CD14-positive monocyte (primary cell): ENCODE results near the gene SNHG17. TPM values are rescaled to one million over a fixed set of nuclear protein-coding genes. Genes with fewer than 3 reads are reported as not detected.

Source experiments
- DNase-seq, 3 donors: peaks; one replicate each; pipeline ENCODE4 v3.0.0-alpha.2; 2011 to 2022
- H2AFZ ChIP-seq: 2 replicates; pipeline ENCODE4 v1.6.0; 2012; ENCODE audit warnings: mild to moderate bottlenecking, low read depth, low read length, inconsistent platforms; ENCODE audit not compliant: insufficient read depth, poor library complexity, severe bottlenecking
- H3K27ac ChIP-seq, 2 donors: 1 replicate in 1 of 2; 2 replicates in 1 of 2; pipeline ENCODE4 v1.5.1; 2012 to 2013; ENCODE audit warnings: low read length in 2 of 2, control low read depth in 1 of 2, inconsistent platforms in 1 of 2, low read depth in 1 of 2, mild to moderate bottlenecking in 1 of 2
- H3K27me3 ChIP-seq, 2 donors: one replicate each; pipeline versions ENCODE4 v1.6.0 to v1.6.1; 2011 to 2013; ENCODE audit warnings: low read length in 2 of 2; ENCODE audit not compliant: control insufficient read depth in 2 of 2, insufficient read depth in 2 of 2
- H3K36me3 ChIP-seq, 2 donors: replicated peaks in 1 of 2; 1 replicate in 1 of 2; 2 replicates in 1 of 2; pipeline versions ENCODE4 v1.5.1 to v1.6.1; 2012 to 2013; ENCODE audit warnings: low read length in 2 of 2, control low read depth in 1 of 2, inconsistent platforms in 1 of 2, mild to moderate bottlenecking in 1 of 2; ENCODE audit not compliant: insufficient read depth in 2 of 2, control insufficient read depth in 1 of 2
- H3K4me1 ChIP-seq, 2 donors: 1 replicate in 1 of 2; 2 replicates in 1 of 2; pipeline versions ENCODE4 v1.5.1 to v1.6.1; 2012 to 2013; ENCODE audit warnings: low read length in 2 of 2, control low read depth in 1 of 2, inconsistent platforms in 1 of 2, mild to moderate bottlenecking in 1 of 2, moderate library complexity in 1 of 2; ENCODE audit not compliant: insufficient read depth in 2 of 2, control insufficient read depth in 1 of 2
- H3K4me2 ChIP-seq: replicated peaks from 2 replicates; pipeline ENCODE3; 2012; ENCODE audit warnings: low read length, moderate library complexity, mild to moderate bottlenecking; ENCODE audit not compliant: poor library complexity, severe bottlenecking; ENCODE audit errors: extremely low read depth
- H3K4me3 ChIP-seq, 3 experiments: fragments of 200-600 bp in 1 of 3; sonication (generic) in 1 of 3; replicated peaks in 1 of 3; 1 replicate in 2 of 3; 2 replicates in 1 of 3; pipeline ENCODE4 v1.5.1; 2011 to 2013; ENCODE audit warnings: low read length in 3 of 3, mild to moderate bottlenecking in 3 of 3, control low read depth in 2 of 3, low read depth in 2 of 3, inconsistent platforms in 1 of 3, moderate library complexity in 1 of 3
- H3K79me2 ChIP-seq: 2 replicates; pipeline ENCODE4 v1.6.0; 2012; ENCODE audit warnings: mild to moderate bottlenecking, control low read depth, inconsistent platforms, low read length, moderate library complexity; ENCODE audit not compliant: insufficient read depth
- H3K9ac ChIP-seq: 2 replicates; pipeline ENCODE4 v1.6.0; 2017; ENCODE audit warnings: low read length, mild to moderate bottlenecking; ENCODE audit not compliant: insufficient read depth, poor library complexity, severe bottlenecking
- H3K9me3 ChIP-seq, 2 donors: replicated peaks in 1 of 2; 1 replicate in 1 of 2; 2 replicates in 1 of 2; pipeline versions ENCODE4 v1.5.1 to v1.6.1; 2012 to 2013; ENCODE audit warnings: low read length in 2 of 2, control low read depth in 1 of 2; ENCODE audit not compliant: control insufficient read depth in 1 of 2, insufficient read depth in 1 of 2
- H4K20me1 ChIP-seq: 2 replicates; pipeline ENCODE4 v1.6.0; 2012; ENCODE audit warnings: mild to moderate bottlenecking, low read length, control low read depth, moderate library complexity; ENCODE audit not compliant: insufficient read depth
- H3K27ac Mint-ChIP-seq, 7 donors: one replicate each; pipeline ENCODE4 v1.8.0; 2020; ENCODE audit warnings: mild to moderate bottlenecking in 7 of 7, mixed read lengths in 7 of 7, moderate library complexity in 6 of 7, inconsistent platforms in 2 of 7
- H3K27me3 Mint-ChIP-seq, 3 donors: one replicate each; pipeline ENCODE4 v1.8.0; 2021 to 2022; ENCODE audit warnings: low read depth in 3 of 3, mild to moderate bottlenecking in 3 of 3, mixed read lengths in 3 of 3, moderate library complexity in 3 of 3, inconsistent platforms in 1 of 3
- H3K36me3 Mint-ChIP-seq, 2 donors: one replicate each; pipeline ENCODE4 v1.8.0; 2020; ENCODE audit warnings: mixed read lengths in 2 of 2, inconsistent platforms in 1 of 2, mild to moderate bottlenecking in 1 of 2
- H3K4me1 Mint-ChIP-seq: one replicate; pipeline ENCODE4 v1.8.0; 2020; ENCODE audit warnings: mild to moderate bottlenecking, mixed read lengths
- H3K4me3 Mint-ChIP-seq, 2 donors: one replicate each; pipeline ENCODE4 v1.8.0; 2020; ENCODE audit warnings: mild to moderate bottlenecking in 2 of 2, mixed read lengths in 2 of 2, moderate library complexity in 1 of 2
- H3K9me3 Mint-ChIP-seq, 7 donors: one replicate each; pipeline ENCODE4 v1.8.0; 2020 to 2022; ENCODE audit warnings: mixed read lengths in 7 of 7, mild to moderate bottlenecking in 6 of 7, moderate library complexity in 6 of 7, inconsistent platforms in 2 of 7
- CTCF ChIP-seq: fragments of 200-600 bp; IDR thresholded peaks from one replicate; pipeline ENCODE4 v1.8.0; 2022; ENCODE audit warnings: antibody characterized with exemption, mild to moderate bottlenecking
- WGBS: methylation state at CpG from one replicate; pipeline ENCODE4 v1.1.5; 2013; ENCODE audit warnings: missing lambda C conversion rate; ENCODE audit not compliant: insufficient coverage; 5-methylcytosine and 5-hydroxymethylcytosine counted together
- intact Hi-C, 2 donors: fragments of 100-400 bp; cut with micrococcal nuclease; formaldehyde crosslinking; loops; one replicate each; pipeline versions ENCODE4 v1.15.0 to v1.15.1; 2023
- polyA plus RNA-seq, 3 donors: library from polyadenylated mRNA; depleted of rRNA in 1 of 3; unstranded in 2 of 3; stranded (reverse) in 1 of 3; fragments of 300-500 nt in 2 of 3; fragments of >200 nt in 1 of 3; fragmentation: Illumina TruSeq in 2 of 3; gene quantifications; 1 replicate in 2 of 3; 2 replicates in 1 of 3; pipeline ENCODE4 v1.2.3, GENCODE V29; 2012 to 2021

SNHG17 gene
- polyA plus RNA-seq, 3 donors, result 10.1 to 32.4 (median 29.2) TPM

- no peaks in the 10 kb centered on the region for H4K20me1 ChIP-seq
- H3K27me3 Mint-ChIP-seq, result peaks cover 4 to 6% (median 5%) of the 10 kb centered on the region in 3 donors
- H3K4me1 Mint-ChIP-seq, result no peaks in the 10 kb centered on the region
- H3K27ac Mint-ChIP-seq, result no peak overlapping the region
- WGBS, result 100% methylated on average over 4 of the region's 13 CpGs
- H3K79me2 ChIP-seq, result no peaks in the 10 kb centered on the region
- H3K36me3 ChIP-seq, result peaks cover 9 to 15% of the 10 kb centered on the region in 2 donors
- H3K4me1 ChIP-seq, result no peaks in the 10 kb centered on the region
- H3K4me3 Mint-ChIP-seq, result no peak overlapping the region
- no peak for TF ChIP-seq CTCF
- peaks cover 14 to 18% of the 10 kb centered on the region in 2 donors for H3K36me3 Mint-ChIP-seq
- no peak overlapping the region for H3K4me2 ChIP-seq
- no peak overlapping the region for H2AFZ ChIP-seq
- no peak overlapping the region for H3K9ac ChIP-seq
- intact Hi-C loops, result no loop called here
- no peaks in the 10 kb centered on the region for H3K27me3 ChIP-seq
- no peak overlapping the region for H3K4me3 ChIP-seq
- no peaks in the 10 kb centered on the region for H3K9me3 ChIP-seq
- H3K27ac ChIP-seq, result no peak overlapping the region
- no peak for DNase-seq
- no peaks in the 10 kb centered on the region for H3K9me3 Mint-ChIP-seq
Measured at GRCh38 chr20:38454556-38455473, 19.7 kb upstream of the SNHG17 start.

DNA sequence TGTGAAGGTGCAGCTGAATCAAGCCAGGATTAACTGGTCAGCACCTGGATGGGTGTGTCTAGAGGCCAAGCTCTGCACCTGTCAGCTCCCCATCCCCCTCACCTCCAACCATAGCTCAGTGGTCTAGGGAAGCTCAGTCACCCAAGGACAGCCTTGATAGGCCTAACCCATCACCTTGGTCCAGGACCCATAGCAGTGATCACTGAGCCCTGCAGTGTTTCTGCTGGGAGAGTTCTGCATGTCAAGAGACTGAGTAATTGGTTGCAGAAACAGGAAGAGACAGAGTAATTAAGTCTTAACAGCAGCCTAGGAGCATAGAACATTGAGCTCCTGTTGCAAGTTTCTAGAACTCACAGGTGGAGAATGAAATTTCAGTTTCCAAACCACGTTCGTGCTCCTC, 18.8 kb upstream of the SNHG17 start:
- Histone ChIP-seq H3K27ac (no peak overlapping the region), H3K79me2 (no peaks in the 10 kb centered on the region), H2AFZ (no peak overlapping the region), H3K4me2 (no peak overlapping the region), H3K4me1 (no peaks in the 10 kb centered on the region), H3K27me3 (no peaks in the 10 kb centered on the region), H3K9ac (no peak overlapping the region), H4K20me1 (no peaks in the 10 kb centered on the region), H3K9me3 (no peaks in the 10 kb centered on the region), H3K36me3 (peaks cover 16 to 24% of the 10 kb centered on the region in 2 donors), H3K4me3 (no peak overlapping the region)
- DNase-seq, result no peak
- H3K4me1 Mint-ChIP-seq, result no peaks in the 10 kb centered on the region
- no peak overlapping the region for H3K4me3 Mint-ChIP-seq
- no peak overlapping the region for H3K27ac Mint-ChIP-seq
- peaks cover 23 to 26% of the 10 kb centered on the region in 2 donors for H3K36me3 Mint-ChIP-seq
- intact Hi-C loops, result no loop called here
- peaks cover 4 to 6% (median 5%) of the 10 kb centered on the region in 3 donors for H3K27me3 Mint-ChIP-seq
- TF ChIP-seq CTCF, result no peak
- 95% methylated on average over 2 of the region's 2 CpGs for WGBS
- H3K9me3 Mint-ChIP-seq, result no peaks in the 10 kb centered on the region
